GM12891 (cell line): ENCODE data around the gene MAOB.
"Not testable (repeated sequence)": the region's sequence is repeated elsewhere in the genome, so short reads cannot be mapped to it uniquely, and the experiment has no call there.

Experiments used
- DNase-seq: peaks from one replicate; pipeline ENCODE4 v3.0.0; 2011; ENCODE audit warnings: low spot score; ENCODE audit not compliant: insufficient read length
- FAIRE-seq: peaks from 2 replicates; lab custom pipeline; 2011; peaks lifted over from hg19 to GRCh38; lab: Jason Lieb, UNC
- PAX5 ChIP-seq: IDR thresholded peaks from 2 replicates; pipeline ENCODE4 v1.6.1; 2011; ENCODE audit warnings: low read length, moderate library complexity, mild to moderate bottlenecking; ENCODE audit not compliant: insufficient read depth, severe bottlenecking
- POLR2A ChIP-seq: IDR thresholded peaks from 2 replicates; pipeline ENCODE4 v1.6.1; 2011; ENCODE audit warnings: low read depth, low read length, control low read depth
- POLR2AphosphoS5 ChIP-seq: IDR thresholded peaks from 2 replicates; pipeline ENCODE4 v1.6.1; 2011; ENCODE audit warnings: low read depth, low read length, control low read depth
- POU2F2 ChIP-seq: IDR thresholded peaks from 2 replicates; pipeline ENCODE4 v1.6.1; 2011; ENCODE audit warnings: low read depth, mild to moderate bottlenecking, control low read depth, low read length, moderate library complexity
- SPI1 ChIP-seq: IDR thresholded peaks from 2 replicates; pipeline ENCODE4 v1.6.1; 2011; ENCODE audit warnings: low read depth, low read length, control low read depth
- TAF1 ChIP-seq: IDR thresholded peaks from 2 replicates; pipeline ENCODE4 v1.6.1; 2011; ENCODE audit warnings: low read depth, low read length, control low read depth

MAOB gene

DNA sequence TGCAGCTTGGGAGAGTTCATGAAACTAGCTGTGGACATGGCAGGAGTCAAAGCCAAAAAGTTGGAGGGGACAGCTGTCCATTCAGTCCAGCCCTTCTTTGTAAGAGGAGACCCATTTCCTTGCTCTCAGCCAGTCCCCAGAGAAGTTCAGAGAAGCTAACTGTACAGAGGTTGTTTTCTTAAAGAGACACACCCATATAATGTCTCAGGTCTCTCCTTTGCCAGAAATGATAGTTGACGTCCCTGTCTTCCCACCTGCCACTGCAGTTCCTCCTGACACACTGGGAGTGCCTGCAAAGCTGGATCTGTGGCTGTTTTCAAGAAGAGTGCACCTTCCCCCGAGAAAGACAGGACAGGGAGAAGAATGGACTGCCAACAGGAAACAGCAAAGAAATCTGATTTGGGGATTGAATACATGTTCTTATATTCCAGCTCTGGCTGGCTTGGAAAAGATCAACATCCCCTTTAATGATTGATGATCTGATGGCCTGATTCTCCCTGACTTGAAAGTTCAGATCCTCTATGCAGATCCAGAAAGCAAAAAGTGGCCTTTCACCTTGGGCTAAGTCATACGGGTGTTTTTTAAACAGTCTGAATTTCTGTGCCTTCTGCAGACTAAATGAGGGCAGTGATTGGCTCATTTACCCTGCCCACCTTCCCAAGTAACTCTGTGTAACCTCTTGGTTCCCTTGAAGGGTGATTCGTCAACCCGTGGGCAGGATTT is 139.0 kb downstream of the MAOB start:
- no peak for FAIRE-seq

DNA sequence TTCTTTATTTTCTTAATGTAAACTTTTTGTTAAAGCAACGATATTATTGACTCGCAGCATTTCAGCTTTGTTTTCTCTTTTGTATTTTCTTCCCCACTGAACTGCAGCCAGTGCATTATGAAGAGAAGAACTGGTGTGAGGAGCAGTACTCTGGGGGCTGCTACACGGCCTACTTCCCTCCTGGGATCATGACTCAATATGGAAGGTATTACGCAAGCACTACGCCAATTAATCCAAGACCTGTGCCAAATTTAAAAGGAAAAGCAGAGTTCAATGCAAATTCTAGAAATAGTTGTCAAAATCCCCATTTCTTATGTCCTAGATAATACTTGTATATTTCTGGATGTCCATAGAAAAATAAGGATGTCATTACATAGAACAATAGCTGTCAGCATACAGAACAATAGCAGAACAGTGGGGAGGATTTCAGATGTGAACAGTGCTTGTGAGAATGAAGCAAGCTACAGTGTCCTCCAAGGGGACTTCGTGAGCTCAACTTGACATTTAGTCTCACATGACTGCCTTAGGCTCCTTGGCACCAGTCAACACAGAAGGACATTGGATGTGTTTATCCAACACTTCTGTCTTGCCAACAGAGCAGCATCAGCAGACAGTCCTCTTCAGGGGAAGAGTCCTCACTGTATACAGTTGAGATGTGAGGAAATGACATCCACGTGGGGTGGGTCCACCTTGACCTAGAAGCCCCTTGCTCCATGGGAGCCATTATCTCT is 140.2 kb downstream of the MAOB start:
- no peak for FAIRE-seq
- DNase-seq = no peak
- TF ChIP-seq POU2F2 = no peak
- no peak for TF ChIP-seq POLR2AphosphoS5

More for the DNA sequence above, 139.0 kb downstream of the MAOB start:
- TF ChIP-seq PAX5 (no peak), POU2F2 (no peak), TAF1 (no peak), SPI1 (no peak), POLR2AphosphoS5 (no peak), POLR2A (no peak)
- DNase-seq = no peak

DNA sequence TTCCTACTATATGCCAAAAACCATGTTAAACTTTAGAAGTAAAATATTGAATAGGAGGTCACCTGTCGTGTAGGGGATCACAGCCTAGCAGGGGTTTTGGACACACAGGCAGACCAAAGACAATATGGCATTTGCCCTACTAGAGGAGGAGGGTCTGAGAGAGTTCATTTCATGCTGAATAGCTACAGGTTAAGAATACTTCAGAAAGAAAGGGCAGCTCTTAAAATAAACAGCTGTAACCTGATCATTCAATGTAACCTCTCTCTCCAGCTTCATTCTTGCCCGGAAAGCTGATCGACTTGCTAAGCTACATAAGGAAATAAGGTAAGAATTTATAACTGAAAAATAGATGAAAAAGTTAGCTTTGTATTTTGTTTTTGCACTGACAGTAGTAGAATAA is 146.3 kb downstream of the MAOB start:
- DNase-seq (no peak), FAIRE-seq (no peak)
- no peak for TF ChIP-seq SPI1
- no peak for TF ChIP-seq POLR2A
- TF ChIP-seq TAF1 = no peak
- no peak for TF ChIP-seq POU2F2
- no peak for TF ChIP-seq POLR2AphosphoS5
- TF ChIP-seq PAX5 = no peak

DNA sequence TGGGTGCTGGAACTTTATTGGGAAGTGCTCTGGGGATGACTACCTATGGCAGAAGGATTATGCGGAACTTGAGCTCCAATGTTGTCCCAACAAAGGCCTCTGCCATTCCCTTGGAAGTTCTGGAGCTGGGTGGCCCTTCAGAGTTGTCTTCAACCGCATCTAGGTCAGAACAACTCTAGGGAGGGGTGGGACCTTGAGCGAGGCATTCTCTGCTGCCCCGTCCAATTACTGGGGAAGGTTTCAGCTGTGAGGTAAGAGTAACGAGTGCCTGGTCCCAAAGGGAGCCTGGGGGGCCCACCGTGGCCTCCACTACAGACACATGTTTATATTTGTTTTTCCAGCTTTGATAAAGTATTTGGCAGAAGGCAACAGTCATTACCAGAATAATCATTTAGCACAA is 146.7 kb downstream of the MAOB start:
- no peak for DNase-seq
- no peak for FAIRE-seq
- TF ChIP-seq TAF1 = no peak
- TF ChIP-seq POU2F2 = no peak

DNA sequence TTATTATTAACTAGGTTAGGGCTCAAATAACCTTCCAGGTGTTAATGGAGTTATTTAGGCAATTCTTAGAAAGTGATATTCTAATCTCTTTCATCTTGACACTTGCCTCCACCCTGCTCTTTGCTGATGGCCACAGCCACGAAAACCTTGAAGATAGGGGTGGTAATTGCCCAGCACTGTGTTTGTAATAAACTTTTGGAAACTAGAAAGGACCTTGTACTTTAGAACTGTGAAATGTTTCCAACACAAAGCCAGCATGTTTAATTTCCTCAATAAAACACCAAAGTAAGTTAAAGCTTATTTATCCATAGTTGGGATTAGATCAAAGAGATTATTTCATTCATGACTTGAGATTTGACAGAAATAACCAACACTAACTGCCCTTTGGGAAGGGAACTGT is 147.8 kb downstream of the MAOB start:
- FAIRE-seq = no peak
- TF ChIP-seq TAF1 = no peak
- TF ChIP-seq POLR2AphosphoS5 = no peak
- no peak for TF ChIP-seq POU2F2
- TF ChIP-seq POLR2A = no peak
- TF ChIP-seq PAX5 = no peak
- TF ChIP-seq SPI1 = no peak
- no peak for DNase-seq

DNA sequence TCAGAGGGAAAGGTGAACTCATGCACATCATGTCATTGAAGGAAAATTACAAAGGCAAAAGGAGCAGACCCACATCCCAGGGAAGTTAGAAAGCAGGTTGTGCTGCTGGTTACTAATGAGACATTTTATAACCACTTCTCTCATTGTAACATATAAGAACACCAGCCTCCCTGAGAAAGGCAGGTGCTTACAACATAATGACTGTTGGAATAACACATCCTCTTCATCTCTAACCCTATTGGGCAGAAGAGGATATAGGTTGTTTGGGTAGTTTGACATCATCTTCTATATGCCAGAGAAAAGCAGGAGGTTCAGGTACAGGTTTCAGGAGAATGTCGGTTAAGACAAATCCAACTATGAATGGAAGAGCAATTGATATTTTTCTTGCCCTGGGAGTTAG is 148.6 kb downstream of the MAOB start:
- no peak for TF ChIP-seq POLR2A
- no peak for TF ChIP-seq TAF1
- no peak for TF ChIP-seq POLR2AphosphoS5
- no peak for TF ChIP-seq SPI1
- no peak for TF ChIP-seq POU2F2
- TF ChIP-seq PAX5 = no peak
- FAIRE-seq = no peak
- DNase-seq = no peak

DNA sequence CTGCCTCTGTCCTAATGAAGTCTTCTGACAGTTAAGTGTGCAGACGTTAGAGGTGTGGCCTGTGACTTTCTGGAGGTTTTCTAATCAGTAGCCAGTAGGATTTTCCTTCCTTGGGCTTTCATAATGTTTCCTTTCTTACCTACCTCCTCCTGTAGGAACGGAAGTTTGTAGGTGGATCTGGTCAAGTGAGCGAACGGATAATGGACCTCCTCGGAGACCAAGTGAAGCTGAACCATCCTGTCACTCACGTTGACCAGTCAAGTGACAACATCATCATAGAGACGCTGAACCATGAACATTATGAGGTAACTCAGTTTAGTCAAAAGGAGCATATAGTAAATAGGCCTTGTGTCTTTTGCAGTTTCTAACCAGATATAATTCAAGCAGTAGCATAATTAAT is 151.2 kb downstream of the MAOB start:
- FAIRE-seq (no peak), DNase-seq (no peak)
- TF ChIP-seq POLR2A (no peak), POLR2AphosphoS5 (no peak), POU2F2 (no peak), TAF1 (no peak), PAX5 (no peak), SPI1 (no peak)

DNA sequence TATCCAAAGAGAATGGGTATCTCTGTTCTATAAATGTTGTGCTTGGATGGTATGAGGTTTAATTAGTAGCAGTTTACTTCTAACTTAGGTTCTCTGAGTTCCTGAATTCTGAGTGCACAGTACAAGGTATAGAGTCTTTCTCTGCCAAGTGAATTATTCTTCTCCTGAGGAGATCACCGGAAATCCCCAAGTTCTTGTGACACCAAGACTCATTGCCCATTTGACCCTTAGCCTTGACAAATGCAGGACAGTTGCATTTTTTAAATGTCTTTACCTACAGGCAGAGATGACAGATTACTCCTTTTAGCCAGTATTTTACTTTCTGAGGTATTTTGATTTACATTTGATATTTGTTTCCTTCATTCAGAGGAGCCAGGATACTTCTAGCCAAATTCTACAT is 153.3 kb downstream of the MAOB start:
- DNase-seq = no peak
- no peak for FAIRE-seq
- TF ChIP-seq PAX5 = no peak
- TF ChIP-seq SPI1 = no peak
- TF ChIP-seq POLR2AphosphoS5 = no peak
- no peak for TF ChIP-seq POU2F2
- TF ChIP-seq POLR2A = no peak
- no peak for TF ChIP-seq TAF1

DNA sequence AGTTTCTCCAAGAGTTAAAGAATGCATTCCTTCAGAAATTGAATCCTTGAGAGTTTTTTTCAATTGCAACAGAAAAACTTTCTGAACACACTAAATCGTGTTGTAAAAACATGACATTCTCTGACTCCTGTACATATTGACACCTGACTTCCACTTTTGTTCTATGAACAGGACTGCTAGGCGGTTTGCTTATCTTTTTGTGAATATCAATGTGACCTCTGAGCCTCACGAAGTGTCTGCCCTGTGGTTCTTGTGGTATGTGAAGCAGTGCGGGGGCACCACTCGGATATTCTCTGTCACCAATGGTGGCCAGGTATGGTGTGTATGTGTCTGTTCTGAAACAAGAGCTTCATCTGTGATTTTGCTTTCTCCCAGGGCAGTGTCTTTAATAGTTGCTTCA is 154.2 kb downstream of the MAOB start:
- FAIRE-seq (no peak), DNase-seq (no peak)
- TF ChIP-seq POU2F2 = no peak
- no peak for TF ChIP-seq PAX5
- no peak for TF ChIP-seq POLR2AphosphoS5
- no peak for TF ChIP-seq SPI1
- TF ChIP-seq TAF1 = no peak
- no peak for TF ChIP-seq POLR2A

DNA sequence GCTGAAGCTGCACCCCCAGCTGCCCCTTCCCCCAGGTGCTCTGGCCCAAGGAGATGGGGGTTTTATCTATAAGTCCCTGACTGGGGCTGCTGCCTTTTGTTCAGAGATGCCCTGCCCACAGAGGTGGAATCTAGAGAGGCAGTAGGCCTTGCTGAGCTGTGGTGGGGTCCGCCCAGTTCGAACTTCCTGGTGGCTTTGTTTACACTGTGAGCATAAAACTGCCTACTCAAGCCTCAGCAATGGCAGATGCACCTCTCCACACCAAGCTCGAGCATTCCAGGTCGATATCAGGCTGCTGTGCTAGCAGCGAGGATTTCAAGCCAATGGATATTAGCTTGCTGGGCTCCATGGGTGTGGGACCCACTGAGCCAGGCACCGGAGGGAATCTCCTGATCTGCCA is 155.0 kb downstream of the MAOB start:
- not testable (repeated sequence) for DNase-seq, FAIRE-seq

DNA sequence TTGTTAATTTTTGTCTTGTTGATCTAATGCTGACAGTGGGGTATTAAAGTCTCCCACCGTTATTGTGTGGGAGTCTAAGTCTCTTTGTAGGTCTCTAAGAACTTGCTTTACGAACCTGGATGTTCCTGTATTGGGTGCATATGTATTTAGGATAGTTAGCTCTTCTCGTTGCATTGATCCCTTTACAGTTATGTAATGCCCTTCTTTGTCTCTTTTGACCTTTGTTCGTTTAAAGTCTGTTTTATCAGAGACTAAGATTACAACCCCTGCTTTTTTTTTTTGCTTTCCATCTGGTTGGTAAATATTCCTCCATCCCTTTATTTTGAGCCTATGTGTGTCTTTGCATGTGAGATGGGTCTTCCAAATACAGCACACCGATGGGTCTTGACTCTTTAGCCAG is 157.0 kb downstream of the MAOB start:
- DNase-seq, FAIRE-seq: not testable (repeated sequence)
